Fibroblast of upper back skin (primary cell): ENCODE measurements around the gene CTNNA2.

Experiments used
- DNase-seq: peaks from one replicate; pipeline ENCODE4 v3.0.0-alpha.2; 2013

The CTNNA2 gene

GRCh38 chr2:80302001-80302313, 789.1 kb downstream of the CTNNA2 start:
- DNase-seq, result no peak

GRCh38 chr2:80302314-80303005, 789.6 kb downstream of the CTNNA2 start:
- no peak for DNase-seq

GRCh38 chr2:80303006-80303908, 790.4 kb downstream of the CTNNA2 start:
- DNase-seq, result no peak

- DNase-seq, result peak; percentile 23
Measured at GRCh38 chr2:80303909-80304837, 791.3 kb downstream of the CTNNA2 start, which contains the start of gene LRRTM1. Gene LRRTM1, minus strand, starts transcription at chr2:80304752. Its CDS starts 933 bp downstream, at chr2:80303819.

- no peak for DNase-seq
Measured at GRCh38 chr2:80311304-80311703, 798.5 kb downstream of the CTNNA2 start.

GRCh38 chr2:80312282-80312839, 799.5 kb downstream of the CTNNA2 start:
- DNase-seq, result no peak

- DNase-seq, result no peak
Measured at GRCh38 chr2:80322311-80322920, 809.6 kb downstream of the CTNNA2 start.

GRCh38 chr2:80322958-80323357, 810.1 kb downstream of the CTNNA2 start:
- no peak for DNase-seq

GRCh38 chr2:80323610-80324009, 810.8 kb downstream of the CTNNA2 start:
- peak; percentile 57 for DNase-seq

- no peak for DNase-seq
Measured at GRCh38 chr2:80324525-80324924, 811.7 kb downstream of the CTNNA2 start.

GRCh38 chr2:80326214-80326613, 813.4 kb downstream of the CTNNA2 start:
- DNase-seq, result peak; percentile 71

- no peak for DNase-seq
Measured at GRCh38 chr2:80326861-80327260, 814.0 kb downstream of the CTNNA2 start.

GRCh38 chr2:80328159-80328571, 815.3 kb downstream of the CTNNA2 start:
- DNase-seq, result no peak

GRCh38 chr2:80329491-80329890, 816.6 kb downstream of the CTNNA2 start:
- no peak for DNase-seq

- DNase-seq, result no peak
Measured at GRCh38 chr2:80330527-80331450, 817.9 kb downstream of the CTNNA2 start.

GRCh38 chr2:80333886-80334285, 821.0 kb downstream of the CTNNA2 start:
- DNase-seq, result no peak

GRCh38 chr2:80335411-80335810, 822.6 kb downstream of the CTNNA2 start:
- no peak for DNase-seq

- no peak for DNase-seq
Measured at GRCh38 chr2:80338794-80339193, 825.9 kb downstream of the CTNNA2 start.

GRCh38 chr2:80340022-80340421, 827.2 kb downstream of the CTNNA2 start:
- DNase-seq, result no peak

- no peak for DNase-seq
Measured at GRCh38 chr2:80348078-80348477, 835.2 kb downstream of the CTNNA2 start.

- no peak for DNase-seq
Measured at GRCh38 chr2:80348953-80349352, 836.1 kb downstream of the CTNNA2 start.
